Naive B cell (primary cell): ENCODE data around the gene COL19A1. TPM values are rescaled to one million over a fixed set of nuclear protein-coding genes. Genes with fewer than 3 reads are reported as not detected.

Source experiments
- ATAC-seq, 2 donors: fragments of 150-1000 bp; cut with Tn5 transposase; 2 replicates each; pipeline ENCODE4 v1.10.0; 2021; ENCODE audit warnings: low read depth in 2 of 2, mild to moderate bottlenecking in 2 of 2, moderate library complexity in 2 of 2
- DNase-seq: peaks from one replicate; pipeline ENCODE4 v3.0.0; 2022
- H3K27ac Mint-ChIP-seq, 6 donors: one replicate each; pipeline ENCODE4 v1.8.0; 2020 to 2022; ENCODE audit warnings: mild to moderate bottlenecking in 6 of 6, mixed read lengths in 6 of 6, moderate library complexity in 5 of 6, inconsistent platforms in 2 of 6
- H3K27me3 Mint-ChIP-seq, 3 donors: one replicate each; pipeline ENCODE4 v1.8.0; 2021 to 2022; ENCODE audit warnings: mixed read lengths in 3 of 3, mild to moderate bottlenecking in 1 of 3
- H3K36me3 Mint-ChIP-seq, 2 donors: one replicate each; pipeline ENCODE4 v1.8.0; 2020 to 2022; ENCODE audit warnings: mixed read lengths in 2 of 2, inconsistent platforms in 1 of 2, mild to moderate bottlenecking in 1 of 2
- H3K4me1 Mint-ChIP-seq, 3 donors: one replicate each; pipeline ENCODE4 v1.8.0; 2020 to 2022; ENCODE audit warnings: mixed read lengths in 3 of 3, inconsistent platforms in 1 of 3, mild to moderate bottlenecking in 1 of 3, moderate library complexity in 1 of 3
- H3K4me3 Mint-ChIP-seq, 8 donors: one replicate each; pipeline ENCODE4 v1.8.0; 2020 to 2022; ENCODE audit warnings: mild to moderate bottlenecking in 8 of 8, mixed read lengths in 8 of 8, moderate library complexity in 8 of 8, inconsistent platforms in 2 of 8
- H3K9me3 Mint-ChIP-seq, 7 donors: one replicate each; pipeline ENCODE4 v1.8.0; 2020 to 2022; ENCODE audit warnings: mixed read lengths in 7 of 7, mild to moderate bottlenecking in 5 of 7, inconsistent platforms in 2 of 7, moderate library complexity in 1 of 7
- polyA plus RNA-seq, 6 donors: library from polyadenylated mRNA; unstranded; fragments of 300-500 nt; fragmentation: Illumina TruSeq; gene quantifications; one replicate each; pipeline ENCODE4 v1.2.3, GENCODE V29; 2021; ENCODE audit warnings: low read depth in 6 of 6

Gene COL19A1
- polyA plus RNA-seq, 6 donors from 2014 or later = 14.1 to 47.3 (median 31.9) TPM

DNA sequence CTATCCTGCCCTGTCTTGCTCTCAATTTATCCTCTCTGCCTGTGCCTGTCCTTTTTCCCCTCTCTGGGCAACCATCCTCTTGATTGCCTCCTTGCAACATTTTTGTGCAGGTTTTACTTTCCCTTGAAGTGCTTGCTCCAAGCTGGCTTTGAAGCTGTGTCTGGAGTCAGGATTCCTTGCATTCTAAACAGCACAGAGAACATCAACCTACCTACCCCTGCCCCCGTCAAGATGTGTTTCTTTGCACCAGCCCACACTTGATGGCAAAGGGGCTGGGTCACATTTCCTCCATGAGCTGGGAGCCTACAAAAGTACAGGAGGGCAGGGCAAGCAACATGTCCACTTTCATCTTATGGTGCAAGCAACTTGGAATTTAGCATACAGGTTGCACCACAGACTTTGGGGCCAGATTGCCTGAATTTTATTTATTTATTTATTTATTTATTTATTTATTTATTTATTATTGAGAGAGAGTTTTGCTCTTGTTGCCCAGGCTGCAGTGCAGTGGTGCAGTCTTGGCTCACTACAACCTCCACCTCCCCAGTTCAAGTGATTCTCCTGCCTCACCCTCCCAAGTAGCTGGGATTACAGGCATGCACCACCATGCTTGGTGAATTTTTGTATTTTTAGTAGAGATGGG is 206.3 kb downstream of the COL19A1 start:
- no peak for ATAC-seq
- Mint-ChIP-seq H3K36me3 (peaks cover 17 to 26% of the 10 kb centered on the region in 2 donors), H3K4me3 (no peak overlapping the region), H3K27ac (peak overlapping the region in 1 of 6 donors; percentile 66), H3K4me1 (peaks cover 0 to 11% (median 7%) of the 10 kb centered on the region in 3 donors), H3K27me3 (no peaks in the 10 kb centered on the region), H3K9me3 (no peaks in the 10 kb centered on the region)
- DNase-seq = no peak

DNA sequence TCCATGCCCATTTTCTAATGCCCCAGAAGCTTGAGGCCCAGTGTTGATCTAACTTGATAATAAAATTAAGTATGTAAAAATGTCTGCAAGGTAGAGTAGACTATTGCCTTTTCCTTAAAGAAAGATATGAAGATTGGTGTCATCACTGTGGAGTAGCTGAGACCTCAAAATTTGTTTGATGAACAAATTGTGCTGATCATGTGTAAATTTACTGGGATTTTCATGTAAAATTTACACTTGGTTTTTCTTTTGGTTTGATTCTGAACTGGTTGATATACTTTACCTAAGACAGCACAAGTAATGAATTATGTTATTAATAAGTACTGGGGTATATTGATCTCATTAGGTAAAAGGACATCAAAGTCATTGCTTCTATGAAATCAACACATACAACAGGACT is 207.3 kb downstream of the COL19A1 start:
- Mint-ChIP-seq H3K4me3 (no peak overlapping the region), H3K27ac (peak overlapping the region in 1 of 6 donors; percentile 24), H3K36me3 (peaks cover 12 to 22% of the 10 kb centered on the region in 2 donors)

DNA sequence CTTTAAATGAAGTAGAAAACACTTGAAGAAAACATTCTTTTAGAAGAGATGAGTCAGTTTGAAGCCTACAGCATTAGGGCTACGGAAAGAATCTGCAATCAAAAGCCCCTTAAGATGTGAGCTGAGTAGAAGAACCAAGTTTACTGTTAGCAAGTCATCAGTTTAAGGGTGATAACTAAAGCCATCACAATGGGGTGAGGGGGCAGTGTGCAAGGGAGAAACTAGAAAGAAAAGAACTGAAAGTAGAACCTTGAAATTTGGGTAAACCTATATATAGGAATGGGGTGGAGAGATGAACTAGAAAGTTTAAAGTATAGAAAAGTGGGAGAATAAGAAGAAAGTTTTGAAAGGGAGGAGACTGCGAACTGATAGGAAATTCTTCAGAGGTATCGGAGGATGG is 212.9 kb downstream of the COL19A1 start:
- H3K36me3 Mint-ChIP-seq = peaks cover 0 to 7% of the 10 kb centered on the region in 2 donors

More for the DNA sequence above, 207.3 kb downstream of the COL19A1 start:
- ATAC-seq (no peak), DNase-seq (no peak)
- Mint-ChIP-seq H3K4me1 (peaks cover 0 to 11% (median 7%) of the 10 kb centered on the region in 3 donors), H3K27me3 (no peaks in the 10 kb centered on the region), H3K9me3 (no peaks in the 10 kb centered on the region)

DNA sequence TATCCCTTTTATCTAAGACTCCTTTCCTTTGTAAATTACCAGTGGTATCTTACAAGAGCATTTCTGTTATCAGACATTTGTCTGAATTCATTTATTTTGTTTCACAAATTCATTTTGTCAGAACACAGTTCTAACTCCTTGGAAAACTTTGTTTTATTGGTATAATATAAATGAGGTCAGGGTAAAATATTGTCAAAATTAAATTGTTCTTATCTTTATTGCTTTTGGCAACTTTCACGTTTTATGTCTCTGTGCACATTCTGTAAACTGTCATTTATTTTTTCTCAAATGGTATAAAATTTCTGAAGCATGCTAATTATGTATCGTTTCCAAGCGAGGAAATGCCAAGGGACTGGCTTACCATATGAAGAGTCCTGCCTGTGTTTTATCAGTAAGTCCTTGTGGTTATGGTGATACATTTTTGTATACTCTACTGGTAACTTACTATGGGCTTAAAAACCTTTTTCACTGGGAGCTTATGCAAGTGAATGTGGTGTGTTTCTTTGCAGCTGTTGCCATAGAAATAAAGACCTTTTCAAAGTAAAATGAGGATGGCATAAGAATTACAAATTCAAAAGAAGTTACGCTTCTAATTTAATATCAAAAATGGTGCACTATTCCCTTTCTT is 214.2 kb downstream of the COL19A1 start:
- H3K27ac Mint-ChIP-seq = no peak overlapping the region
- no peaks in the 10 kb centered on the region for H3K27me3 Mint-ChIP-seq
- H3K9me3 Mint-ChIP-seq = no peaks in the 10 kb centered on the region
- ATAC-seq = no peak
- H3K36me3 Mint-ChIP-seq = peaks cover 7 to 9% of the 10 kb centered on the region in 2 donors
- peaks cover 3 to 7% (median 3%) of the 10 kb centered on the region in 3 donors for H3K4me1 Mint-ChIP-seq
- DNase-seq = no peak
- no peak overlapping the region for H3K4me3 Mint-ChIP-seq

More for the DNA sequence above, 212.9 kb downstream of the COL19A1 start:
- DNase-seq (no peak), ATAC-seq (no peak)
- peak overlapping the region in 4 of 6 donors; percentile 19 to 63 (median 44) for H3K27ac Mint-ChIP-seq
- H3K27me3 Mint-ChIP-seq = no peaks in the 10 kb centered on the region
- H3K4me3 Mint-ChIP-seq = peak overlapping the region in 1 of 8 donors; percentile 47
- H3K4me1 Mint-ChIP-seq = peaks cover 0 to 12% (median 3%) of the 10 kb centered on the region in 3 donors
- no peaks in the 10 kb centered on the region for H3K9me3 Mint-ChIP-seq

DNA sequence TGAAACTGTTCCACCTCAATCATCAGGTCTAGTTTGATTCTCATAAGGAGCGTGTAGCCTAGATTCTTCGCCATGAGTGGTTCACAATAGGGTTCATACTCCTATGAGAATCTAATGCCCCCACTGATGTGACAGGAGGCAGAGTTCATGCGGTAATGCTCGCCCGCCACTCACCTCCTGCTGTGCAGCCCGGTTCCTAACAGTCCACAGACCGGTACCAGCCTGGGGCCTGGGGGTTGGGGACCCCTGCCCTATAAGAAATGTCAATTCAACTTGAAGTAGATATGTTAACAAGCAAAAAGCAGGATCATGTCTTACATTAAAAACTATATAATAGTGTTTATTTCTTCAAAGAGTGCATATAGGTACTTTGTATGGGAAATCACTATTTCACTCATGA is 216.5 kb downstream of the COL19A1 start:
- DNase-seq (no peak), ATAC-seq (no peak)
- Mint-ChIP-seq H3K4me3 (no peak overlapping the region), H3K27me3 (no peaks in the 10 kb centered on the region), H3K4me1 (peaks cover 0 to 7% (median 6%) of the 10 kb centered on the region in 3 donors), H3K36me3 (peaks cover 14% of the 10 kb centered on the region in 2 donors), H3K9me3 (no peaks in the 10 kb centered on the region), H3K27ac (no peak overlapping the region)

DNA sequence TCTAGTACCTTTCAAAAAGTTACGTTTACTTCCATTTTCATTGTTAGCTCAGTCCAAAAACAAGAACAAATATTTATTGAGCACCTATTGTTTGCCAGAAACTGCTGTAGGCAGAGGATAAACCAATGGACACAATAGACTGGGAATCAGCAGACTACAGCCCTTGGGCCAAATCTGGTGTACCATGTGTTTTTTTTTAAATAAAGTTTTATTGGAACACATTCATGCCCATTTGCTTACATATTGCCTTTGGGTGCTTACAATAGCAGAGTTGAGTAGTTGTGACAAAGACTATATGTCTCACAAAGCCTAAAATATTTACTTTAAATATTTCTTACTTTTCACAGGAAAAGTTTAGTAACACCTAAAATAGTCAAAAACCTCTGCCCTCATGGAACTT is 220.4 kb downstream of the COL19A1 start:
- H3K27me3 Mint-ChIP-seq = no peaks in the 10 kb centered on the region
- peaks cover 7 to 16% of the 10 kb centered on the region in 2 donors for H3K36me3 Mint-ChIP-seq
- no peaks in the 10 kb centered on the region for H3K9me3 Mint-ChIP-seq
- H3K27ac Mint-ChIP-seq = peak overlapping the region in 2 of 6 donors; percentile 71 to 74
- ATAC-seq (no peak), DNase-seq (no peak)
- H3K4me3 Mint-ChIP-seq = no peak overlapping the region
- H3K4me1 Mint-ChIP-seq = peaks cover 0 to 10% (median 0%) of the 10 kb centered on the region in 3 donors

DNA sequence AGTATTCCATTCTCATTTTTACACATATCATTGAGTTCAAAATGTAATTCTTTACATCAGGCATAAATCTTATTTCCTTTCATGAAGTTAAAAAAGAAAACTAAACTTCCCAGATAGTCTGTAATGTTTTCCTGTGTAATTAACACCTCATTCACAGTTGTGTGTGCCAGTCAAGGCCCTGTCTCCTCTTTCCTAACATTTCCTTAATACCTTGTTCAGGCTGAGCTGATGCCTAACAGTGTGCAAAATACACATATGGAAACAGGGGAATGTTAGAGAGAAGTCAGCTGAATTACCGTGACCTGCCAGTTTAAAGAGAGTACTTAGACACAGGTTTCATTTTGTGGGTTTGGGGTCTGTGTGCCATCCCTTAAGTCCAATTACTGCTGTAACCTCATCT is 227.8 kb downstream of the COL19A1 start:
- peak overlapping the region in 2 of 6 donors; percentile 20 to 66 for H3K27ac Mint-ChIP-seq
- H3K36me3 Mint-ChIP-seq = peaks cover 6 to 15% of the 10 kb centered on the region in 2 donors
- ATAC-seq = no peak
- H3K4me1 Mint-ChIP-seq = peaks cover 0 to 10% (median 4%) of the 10 kb centered on the region in 3 donors
- H3K9me3 Mint-ChIP-seq = no peaks in the 10 kb centered on the region
- no peaks in the 10 kb centered on the region for H3K27me3 Mint-ChIP-seq
- no peak overlapping the region for H3K4me3 Mint-ChIP-seq
- DNase-seq = no peak

DNA sequence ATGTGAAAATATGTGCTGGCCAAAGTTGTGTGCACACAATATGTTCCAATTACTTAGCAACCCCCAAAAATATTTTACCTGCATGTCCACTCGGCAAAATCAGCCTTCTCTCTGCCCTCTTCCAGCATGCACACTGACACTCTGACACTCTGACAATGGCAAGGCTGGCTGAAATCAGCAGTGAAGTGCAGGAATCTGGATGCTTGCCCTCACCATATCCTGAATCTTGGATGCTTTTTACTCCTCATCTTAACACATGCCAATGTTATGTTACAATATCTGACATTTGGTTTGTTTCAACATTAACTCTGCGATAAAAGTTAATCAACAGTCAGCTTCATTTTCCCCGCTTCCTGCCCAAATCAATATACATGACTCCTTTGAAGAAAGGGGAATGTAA is 233.4 kb downstream of the COL19A1 start:
- DNase-seq (no peak), ATAC-seq (no peak)
- peaks cover 0 to 4% (median 0%) of the 10 kb centered on the region in 7 donors for H3K9me3 Mint-ChIP-seq
- peak overlapping the region in 4 of 6 donors; percentile 30 to 62 (median 54) for H3K27ac Mint-ChIP-seq
- H3K4me1 Mint-ChIP-seq = peaks cover 0 to 6% (median 6%) of the 10 kb centered on the region in 3 donors
- peaks cover 28 to 44% of the 10 kb centered on the region in 2 donors for H3K36me3 Mint-ChIP-seq
- H3K27me3 Mint-ChIP-seq = no peaks in the 10 kb centered on the region
- H3K4me3 Mint-ChIP-seq = no peak overlapping the region

DNA sequence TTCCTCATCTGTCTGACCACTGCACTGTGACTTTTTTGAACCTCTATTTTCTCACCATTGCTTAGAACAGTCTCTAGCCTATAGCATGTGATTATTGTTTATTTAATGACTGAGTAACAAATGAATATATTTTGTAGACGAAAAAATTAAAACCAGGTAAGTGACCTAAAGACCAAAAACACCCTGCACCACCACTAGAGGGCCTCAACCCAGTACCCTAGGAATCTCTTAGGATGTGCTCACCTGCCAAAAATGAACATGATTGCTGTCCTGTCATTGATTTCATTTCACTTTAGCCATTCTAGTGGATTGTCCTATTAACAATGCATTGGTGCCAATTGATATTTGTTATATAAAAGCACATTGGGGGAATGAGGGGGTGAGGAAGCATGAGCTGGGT is 237.4 kb downstream of the COL19A1 start:
- ATAC-seq (no peak), DNase-seq (no peak)
- H3K9me3 Mint-ChIP-seq = peaks cover 0 to 4% (median 0%) of the 10 kb centered on the region in 7 donors
- H3K4me1 Mint-ChIP-seq = peaks cover 6 to 12% (median 10%) of the 10 kb centered on the region in 3 donors
- H3K36me3 Mint-ChIP-seq = peaks cover 21 to 41% of the 10 kb centered on the region in 2 donors
- H3K4me3 Mint-ChIP-seq = no peak overlapping the region
- H3K27ac Mint-ChIP-seq = peak overlapping the region in 2 of 6 donors; percentile 16 to 32
- no peaks in the 10 kb centered on the region for H3K27me3 Mint-ChIP-seq

DNA sequence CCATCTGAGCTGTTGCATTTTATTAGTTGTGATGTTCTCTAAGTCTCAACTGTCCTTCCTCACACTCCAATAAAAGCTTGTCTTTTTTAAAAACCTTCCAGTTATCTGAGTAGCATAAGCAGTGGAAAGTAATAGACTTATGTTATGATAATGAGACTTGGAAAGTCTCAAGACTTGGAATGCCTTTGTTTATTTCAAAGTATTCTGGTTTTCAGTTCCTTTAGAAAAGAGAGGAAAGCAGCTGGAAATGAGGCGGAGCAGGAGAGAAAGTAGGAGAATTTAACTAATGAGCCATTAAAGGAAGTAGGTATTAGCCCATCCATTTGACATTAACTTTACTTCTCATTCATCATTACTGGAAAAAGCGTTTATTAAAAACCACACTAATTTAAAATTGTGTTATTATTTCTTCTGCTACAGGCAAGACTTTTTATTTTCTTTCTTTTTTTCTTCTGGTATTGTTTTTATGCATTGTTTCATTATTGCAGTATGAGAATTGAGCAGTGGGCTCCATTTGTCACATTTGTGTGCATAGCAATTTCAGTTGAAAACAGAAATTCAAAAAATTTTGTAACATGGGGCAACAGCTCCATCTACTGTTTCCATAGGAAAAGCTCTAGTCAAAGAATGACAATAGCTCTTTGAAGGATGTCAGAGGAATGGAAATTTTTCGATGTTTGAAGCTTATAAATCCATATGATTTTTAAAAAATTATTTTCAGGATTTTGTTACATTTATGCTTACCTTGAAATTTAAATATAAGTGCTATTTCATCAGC is 241.7 kb downstream of the COL19A1 start:
- peak; percentile 14 for DNase-seq
- Mint-ChIP-seq H3K4me1 (peaks cover 6 to 12% (median 7%) of the 10 kb centered on the region in 3 donors), H3K36me3 (peaks cover 16 to 19% of the 10 kb centered on the region in 2 donors), H3K4me3 (no peak overlapping the region), H3K27me3 (no peaks in the 10 kb centered on the region), H3K9me3 (peaks cover 0 to 4% (median 0%) of the 10 kb centered on the region in 7 donors), H3K27ac (peak overlapping the region in 2 of 6 donors; percentile 15 to 21)
- ATAC-seq = peak in 1 of 2 donors; percentile 37

DNA sequence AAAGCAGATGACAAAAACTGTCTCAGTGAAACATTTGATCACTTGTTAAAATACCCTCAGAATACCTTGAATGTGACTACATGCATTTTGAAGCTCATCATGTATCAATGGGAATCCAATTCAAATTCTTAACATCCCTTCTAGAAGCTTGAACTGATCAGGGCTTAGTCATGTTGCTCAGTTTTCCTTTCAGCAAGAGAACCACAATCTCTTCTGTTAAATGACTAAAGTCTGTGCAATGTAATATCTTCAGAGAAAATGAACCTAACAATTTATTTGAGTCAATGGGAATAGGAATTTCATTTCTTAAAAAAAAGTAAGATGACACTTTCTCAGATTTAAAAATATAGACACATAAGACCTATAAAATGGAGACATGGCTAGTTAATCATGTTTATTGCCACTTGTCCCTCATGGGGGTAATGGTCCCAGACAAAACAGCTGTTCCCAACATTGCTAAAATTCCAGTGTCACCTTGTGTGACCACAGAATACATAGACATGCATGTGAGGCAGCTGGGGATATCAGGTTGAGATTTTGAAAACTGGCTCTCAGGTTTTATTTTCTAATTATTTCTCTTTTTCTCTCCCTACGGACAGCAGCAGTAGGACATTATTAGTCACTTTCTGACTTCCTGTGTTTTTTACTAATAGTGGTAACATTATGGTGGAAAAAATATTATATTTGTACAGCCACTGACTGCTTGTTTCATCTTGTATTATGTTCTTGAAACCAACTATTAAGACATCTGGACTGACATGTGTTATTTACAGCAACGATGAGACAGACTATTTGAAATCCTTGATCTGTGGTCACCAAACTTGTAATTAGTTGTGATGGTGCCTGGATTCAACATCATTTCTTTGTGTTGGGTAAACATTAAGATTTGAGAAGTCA is 244.0 kb downstream of the COL19A1 start:
- no peak for ATAC-seq
- Mint-ChIP-seq H3K4me1 (peaks cover 6 to 12% (median 11%) of the 10 kb centered on the region in 3 donors), H3K9me3 (no peaks in the 10 kb centered on the region), H3K36me3 (peaks cover 9 to 12% of the 10 kb centered on the region in 2 donors), H3K27me3 (no peaks in the 10 kb centered on the region), H3K4me3 (no peak overlapping the region), H3K27ac (peak overlapping the region in 1 of 6 donors; percentile 53)
- no peak for DNase-seq

DNA sequence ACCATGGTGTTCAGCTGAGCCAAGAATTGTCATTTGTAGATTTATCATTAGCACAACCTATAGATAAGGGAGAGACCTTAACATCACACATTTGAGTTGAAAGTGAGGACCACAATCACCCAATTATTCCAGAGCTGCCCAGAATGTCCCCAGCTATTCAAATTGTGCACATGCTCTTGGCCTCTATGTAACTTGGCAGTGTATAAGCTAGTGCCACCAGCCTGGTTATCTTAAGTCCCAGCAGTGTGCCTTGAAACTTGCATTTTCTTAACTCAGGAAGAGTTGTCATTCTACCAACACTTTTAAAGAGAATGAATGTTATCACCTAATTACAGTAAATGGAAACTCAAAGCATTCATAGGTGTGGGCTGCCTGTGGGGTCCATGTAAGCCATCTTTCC is 245.4 kb downstream of the COL19A1 start:
- no peaks in the 10 kb centered on the region for H3K27me3 Mint-ChIP-seq

More for the DNA sequence above, 245.4 kb downstream of the COL19A1 start:
- H3K9me3 Mint-ChIP-seq = no peaks in the 10 kb centered on the region
- peaks cover 14 to 16% of the 10 kb centered on the region in 2 donors for H3K36me3 Mint-ChIP-seq
- peaks cover 5 to 12% (median 11%) of the 10 kb centered on the region in 3 donors for H3K4me1 Mint-ChIP-seq
- no peak overlapping the region for H3K27ac Mint-ChIP-seq
- ATAC-seq = no peak
- no peak for DNase-seq
- H3K4me3 Mint-ChIP-seq = no peak overlapping the region
